Testis (tissue), 2 donors: Measurements from ENCODE around the gene DTNB.

Source experiments
- POLR2A ChIP-seq: fragments of 450-650 bp; IDR thresholded peaks from one replicate; pipeline ENCODE4 v1.6.1; 2017; ENCODE audit warnings: antibody characterized with exemption, mild to moderate bottlenecking, moderate library complexity
- TF ChIP-seq, protein P1 (sequence below), 3 experiments: fragments of 450-650 bp in 2 of 3; fragments of 200-600 bp in 1 of 3; sonication (generic) in 1 of 3; IDR thresholded peaks; one replicate each; pipeline ENCODE4 v1.5.1; 2016 to 2019; ENCODE audit warnings: antibody characterized with exemption in 3 of 3, mild to moderate bottlenecking in 2 of 3, moderate library complexity in 1 of 3

DNA sequence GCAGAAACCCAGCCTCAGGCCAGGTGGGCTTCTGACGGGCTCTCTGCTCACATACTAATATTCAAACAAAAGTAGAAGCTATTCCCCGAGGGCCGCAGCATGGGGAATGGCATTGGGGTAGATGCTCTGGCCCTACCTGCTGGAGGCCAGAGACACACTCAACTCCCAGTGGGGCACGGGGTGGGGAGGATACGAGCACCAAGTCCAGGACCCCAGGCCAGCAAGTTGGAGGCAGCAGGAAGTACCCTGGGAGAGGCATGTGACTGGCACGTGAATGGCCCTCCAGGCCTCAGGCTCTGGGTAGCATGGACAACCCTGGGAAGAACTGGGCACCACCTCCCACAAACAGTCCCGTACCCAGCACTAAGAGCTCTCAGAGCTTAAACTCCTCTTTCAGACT is 335.5 kb downstream of the DTNB start:
- TF ChIP-seq, protein P1, sequence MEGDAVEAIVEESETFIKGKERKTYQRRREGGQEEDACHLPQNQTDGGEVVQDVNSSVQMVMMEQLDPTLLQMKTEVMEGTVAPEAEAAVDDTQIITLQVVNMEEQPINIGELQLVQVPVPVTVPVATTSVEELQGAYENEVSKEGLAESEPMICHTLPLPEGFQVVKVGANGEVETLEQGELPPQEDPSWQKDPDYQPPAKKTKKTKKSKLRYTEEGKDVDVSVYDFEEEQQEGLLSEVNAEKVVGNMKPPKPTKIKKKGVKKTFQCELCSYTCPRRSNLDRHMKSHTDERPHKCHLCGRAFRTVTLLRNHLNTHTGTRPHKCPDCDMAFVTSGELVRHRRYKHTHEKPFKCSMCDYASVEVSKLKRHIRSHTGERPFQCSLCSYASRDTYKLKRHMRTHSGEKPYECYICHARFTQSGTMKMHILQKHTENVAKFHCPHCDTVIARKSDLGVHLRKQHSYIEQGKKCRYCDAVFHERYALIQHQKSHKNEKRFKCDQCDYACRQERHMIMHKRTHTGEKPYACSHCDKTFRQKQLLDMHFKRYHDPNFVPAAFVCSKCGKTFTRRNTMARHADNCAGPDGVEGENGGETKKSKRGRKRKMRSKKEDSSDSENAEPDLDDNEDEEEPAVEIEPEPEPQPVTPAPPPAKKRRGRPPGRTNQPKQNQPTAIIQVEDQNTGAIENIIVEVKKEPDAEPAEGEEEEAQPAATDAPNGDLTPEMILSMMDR (IDR thresholded peaks at IDR 0.05): no peak
- TF ChIP-seq POLR2A: no peak
